HCT116 (cell line): ENCODE data around the gene MISP. TPM values are rescaled to one million over a fixed set of nuclear protein-coding genes. Genes with fewer than 3 reads are reported as not detected.
"Not testable (repeated sequence)": the region's sequence is repeated elsewhere in the genome, so short reads cannot be mapped to it uniquely, and the experiment has no call there.

Source experiments
- ATAC-seq: fragments of 200-7000 bp; cut with Tn5 transposase; 2 replicates; pipeline ENCODE4 v1.9.1; 2020; ENCODE audit warnings: mild to moderate bottlenecking, moderate library complexity
- Bru-seq: library from RNA; stranded (reverse); fragments of 400-500 nt; gene quantifications from one replicate; lab custom pipeline; 2021; lab: Mats Ljungman, UMichigan
- BruChase-seq, 2 experiments: library from RNA; stranded (reverse); fragments of 400-500 nt; gene quantifications; one replicate each; lab custom pipeline; 2021; lab: Mats Ljungman, UMichigan
- BruUV-seq: library from RNA; stranded (reverse); fragments of 400-500 nt; replicated peaks from 2 replicates; lab custom pipeline; 2021; lab: Mats Ljungman, UMichigan
- CTCF ChIA-PET: fragments of 300-600 bp; sonication (Branson Sonifier 250); formaldehyde crosslinking; loops from one replicate; lab custom pipeline; 2021; ENCODE audit warnings: antibody characterized with exemption; lab: Charles Lee
- POLR2A ChIA-PET: fragments of 300-600, 350-600 bp; sonication (Branson Sonifier 250); formaldehyde crosslinking; loops from one replicate; lab custom pipeline; 2021; ENCODE audit warnings: antibody characterized with exemption; lab: Charles Lee
- RAD21 ChIA-PET, 2 experiments: fragments of 300-600 bp; sonication (Branson Sonifier 250); formaldehyde crosslinking; loops; one replicate each; lab custom pipeline; 2023; ENCODE audit warnings: low total read pairs in 2 of 2; ENCODE audit not compliant: uncharacterized antibody in 2 of 2, unreplicated experiment in 2 of 2, low non-redundant PET in 1 of 2; lab: Charles Lee
- DNase-seq: peaks from one replicate; pipeline ENCODE4 v3.0.0-alpha.2; 2010; ENCODE audit warnings: low read depth, low spot score
- H2AFZ ChIP-seq: fragments of 200-600 bp; shearing (Covaris generic), sonication (generic); 2 replicates; pipeline ENCODE4 v1.6.1; 2017; ENCODE audit warnings: low read depth, mixed run types, mixed read lengths, antibody characterized with exemption, low read length; ENCODE audit not compliant: poor library complexity, severe bottlenecking
- H3K27ac ChIP-seq: 2 replicates; pipeline ENCODE4 v1.5.1; 2012; ENCODE audit warnings: low read depth, low read length
- H3K27me3 ChIP-seq: fragments of 200-600 bp; sonication (generic); 2 replicates; pipeline ENCODE4 v1.6.1; 2016; ENCODE audit warnings: mixed run types, low read length, mixed read lengths; ENCODE audit not compliant: insufficient read depth
- H3K36me3 ChIP-seq, 2 experiments: fragments of 200-500 bp in 1 of 2; fragments of 200-600 bp in 1 of 2; sonication (Bioruptor generic) in 1 of 2; sonication (generic) in 1 of 2; 2 replicates each; pipeline versions ENCODE4 v1.5.1 to v1.6.1; 2014 to 2016; ENCODE audit warnings: low read length in 2 of 2, inconsistent platforms in 1 of 2, mixed read lengths in 1 of 2, mixed run types in 1 of 2; ENCODE audit not compliant: insufficient read depth in 2 of 2, control insufficient read depth in 1 of 2
- H3K4me1 ChIP-seq, 2 experiments: fragments of 200-600 bp in 1 of 2; sonication (generic) in 1 of 2; 2 replicates each; pipeline versions ENCODE4 v1.5.1 to v1.6.1; 2012 to 2017; ENCODE audit warnings: low read length in 2 of 2, inconsistent platforms in 1 of 2, mild to moderate bottlenecking in 1 of 2, mixed read lengths in 1 of 2, mixed run types in 1 of 2, moderate library complexity in 1 of 2; ENCODE audit not compliant: insufficient read depth in 2 of 2, control insufficient read depth in 1 of 2
- H3K4me2 ChIP-seq: fragments of 200-600 bp; sonication (generic); 2 replicates; pipeline ENCODE4 v1.6.1; 2017; ENCODE audit warnings: mixed run types, low read length, mixed read lengths
- H3K4me3 ChIP-seq, 2 experiments: fragments of 200-600 bp in 1 of 2; sonication (generic) in 1 of 2; replicated peaks in 1 of 2; 2 replicates each; pipeline ENCODE4 v1.5.1; 2011 to 2016; ENCODE audit warnings: low read length in 2 of 2, control low read depth in 1 of 2, low read depth in 1 of 2, mild to moderate bottlenecking in 1 of 2, mixed read lengths in 1 of 2, mixed run types in 1 of 2
- H3K79me2 ChIP-seq: fragments of 200-600 bp; sonication (generic); 2 replicates; pipeline ENCODE4 v1.6.1; 2017; ENCODE audit warnings: mild to moderate bottlenecking, mixed run types, low read length, moderate library complexity, mixed read lengths; ENCODE audit not compliant: insufficient read depth
- H3K9ac ChIP-seq: fragments of 200-600 bp; sonication (generic); 2 replicates; pipeline ENCODE4 v1.6.1; 2016; ENCODE audit warnings: low read length, mixed read lengths
- H3K9me2 ChIP-seq: fragments of 200-600 bp; sonication (generic), shearing (Covaris generic); 2 replicates; pipeline ENCODE4 v1.6.1; 2017; ENCODE audit warnings: mixed run types, mild to moderate bottlenecking, moderate library complexity; ENCODE audit not compliant: insufficient read depth
- H3K9me3 ChIP-seq, 2 experiments: fragments of 200-500 bp in 1 of 2; fragments of 200-600 bp in 1 of 2; sonication (Bioruptor generic) in 1 of 2; sonication (generic) in 1 of 2; 2 replicates each; pipeline ENCODE4 v1.6.1; 2014 to 2017; ENCODE audit warnings: low read length in 2 of 2, mixed read lengths in 2 of 2, inconsistent platforms in 1 of 2, low read depth in 1 of 2, mild to moderate bottlenecking in 1 of 2, mixed run types in 1 of 2, moderate library complexity in 1 of 2; ENCODE audit not compliant: control insufficient read depth in 1 of 2, insufficient read depth in 1 of 2
- H4K20me1 ChIP-seq: fragments of 200-600 bp; sonication (generic), shearing (Covaris generic); 2 replicates; pipeline ENCODE4 v1.6.1; 2017; ENCODE audit warnings: mixed run types, mild to moderate bottlenecking, moderate library complexity; ENCODE audit not compliant: insufficient read depth
- POLR2AphosphoS5 ChIP-seq: IDR thresholded peaks from 2 replicates; pipeline ENCODE4 v1.6.1; 2011; ENCODE audit warnings: mild to moderate bottlenecking, low read depth, low read length, moderate library complexity
- intact Hi-C: fragments of 100-400 bp; cut with micrococcal nuclease; formaldehyde crosslinking; loops from 2 replicates; pipeline ENCODE4 v1.10.0; 2022
- long read RNA-seq: library from polyadenylated mRNA; unstranded; transcript quantifications from one replicate; pipeline ENCODE4 v2.0.0, GENCODE V29; 2021; ENCODE audit not compliant: unreplicated experiment
- polyA plus RNA-seq: library from polyadenylated mRNA; unstranded; fragments of >200 nt; gene quantifications from 2 replicates; pipeline ENCODE4 v1.2.1, GENCODE V29; 2012; ENCODE audit warnings: missing spikeins
- total RNA-seq: library from RNA; stranded (reverse); gene quantifications from one replicate; pipeline ENCODE4 v1.2.1, GENCODE V29; 2021; ENCODE audit not compliant: unreplicated experiment
- TF ChIP-seq, protein P1 (sequence below): IDR thresholded peaks from 2 replicates; pipeline ENCODE4 v1.6.1; 2012

MISP gene
- 38.2 TPM for total RNA-seq
- polyA plus RNA-seq = 30.6 and 31.5 TPM in 2 replicates
- Bru-seq, nascent RNA = percentile 59 among the genes with signal in this experiment
- percentile 70 among the genes with signal in this experiment for BruChase-seq, experiment 1, labeled RNA remaining after a 6-hour chase
- percentile 74 among the genes with signal in this experiment for BruChase-seq, experiment 2, labeled RNA remaining after a 2-hour chase
- long read RNA-seq, transcript MISP-201 (5 exons, 2,871 nt) = major isoform, 40 of 117 reads
- long read RNA-seq, partial matches to known transcripts = 73 of 117 reads
- long read RNA-seq, other reads (novel, unspliced or antisense) = 4 of 117 reads

DNA sequence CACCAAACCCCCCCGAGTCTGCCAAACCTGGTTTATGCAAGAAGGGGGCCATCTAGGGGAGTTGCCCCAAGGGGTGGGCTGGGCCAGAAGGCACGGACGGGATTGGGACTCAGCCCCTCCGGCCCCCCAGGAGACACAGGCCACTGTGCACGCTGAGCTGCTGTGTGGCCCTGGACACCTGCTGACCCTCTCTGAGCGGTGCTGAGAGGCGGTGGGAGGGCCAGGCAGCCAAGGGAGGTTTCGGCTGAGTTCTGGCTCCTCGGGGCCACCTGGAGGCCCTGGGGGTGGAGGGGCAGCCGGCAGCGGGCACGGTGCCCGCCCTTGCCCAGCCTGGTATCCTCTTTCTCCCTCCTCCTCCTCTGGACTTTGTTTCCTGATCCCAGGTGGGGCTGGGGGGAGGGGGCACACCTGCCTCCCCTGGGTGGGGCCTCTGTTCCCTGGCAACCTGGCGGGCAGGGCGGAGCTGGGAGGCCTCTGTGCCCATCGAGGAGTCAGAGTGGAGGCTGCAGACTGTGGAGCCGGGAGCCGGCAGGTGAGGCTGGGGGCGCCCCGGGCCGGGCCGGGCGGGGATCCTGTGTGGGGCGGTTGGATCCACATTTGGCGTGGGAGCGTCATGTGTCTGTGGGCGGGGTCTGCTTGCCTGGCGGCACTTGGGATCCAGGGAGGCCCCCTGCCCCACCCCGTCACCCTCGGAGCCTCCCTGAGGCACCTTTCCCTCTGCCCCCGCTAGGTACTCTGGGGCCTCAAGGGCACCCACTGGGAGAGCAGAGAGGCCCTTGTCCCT is at the start of gene MISP:
TSS of gene MISP (plus strand) at position 473 of the 784 bp plus-strand sequence. CDS start 5,835 bp downstream, outside the sequence.
- CTCF ChIA-PET = interaction anchor here (0.8 to 2.4 kb wide), 5 partner anchors 9 to 46 kb away, joined by 3 to 7 read pairs (median 4); no protein-coding TSS in a partner anchor
- H3K4me2 ChIP-seq = peak within 1 kb of the TSS; percentile 98
- POLR2A ChIA-PET = interaction anchor here (0.6 to 1.1 kb wide), 2 partner anchors 51 to 74 kb away, joined by 3 to 4 read pairs; no protein-coding TSS in a partner anchor
- peaks cover 33 to 45% of the 10 kb centered on the region in 2 experiments for H3K4me1 ChIP-seq
- RAD21 ChIA-PET = no interaction called here
- H2AFZ ChIP-seq = no peak within 1 kb of the TSS
- intact Hi-C loops = no loop called here
- peak; percentile 69 for TF ChIP-seq POLR2AphosphoS5
- TF ChIP-seq, protein P1, sequence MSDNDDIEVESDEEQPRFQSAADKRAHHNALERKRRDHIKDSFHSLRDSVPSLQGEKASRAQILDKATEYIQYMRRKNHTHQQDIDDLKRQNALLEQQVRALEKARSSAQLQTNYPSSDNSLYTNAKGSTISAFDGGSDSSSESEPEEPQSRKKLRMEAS = no peak
- TF ChIP-seq, all 23 proteins: peak for 1
- DNase-seq (no peak), ATAC-seq (peak; percentile 59)
- Histone ChIP-seq H3K27ac (peak within 1 kb of the TSS; percentile 83), H3K9me3 (peaks cover 0 to 3% of the 10 kb centered on the region in 2 experiments; a peak in 2 of 4 replicates), H3K36me3 (0 out of 4 replicates have a peak, but pooled peaks cover 0 to 4% of the 10 kb centered on the region in 2 experiments), H3K27me3 (no peaks in the 10 kb centered on the region), H3K9ac (peak within 1 kb of the TSS; percentile 86), H3K4me3 (peak within 1 kb of the TSS; percentile 60 to 74), H4K20me1 (no peaks in the 10 kb centered on the region), H3K9me2 (no peaks in the 10 kb centered on the region), H3K79me2 (peaks cover 29% of the 10 kb centered on the region)
- BruUV-seq = no TSS peak

DNA sequence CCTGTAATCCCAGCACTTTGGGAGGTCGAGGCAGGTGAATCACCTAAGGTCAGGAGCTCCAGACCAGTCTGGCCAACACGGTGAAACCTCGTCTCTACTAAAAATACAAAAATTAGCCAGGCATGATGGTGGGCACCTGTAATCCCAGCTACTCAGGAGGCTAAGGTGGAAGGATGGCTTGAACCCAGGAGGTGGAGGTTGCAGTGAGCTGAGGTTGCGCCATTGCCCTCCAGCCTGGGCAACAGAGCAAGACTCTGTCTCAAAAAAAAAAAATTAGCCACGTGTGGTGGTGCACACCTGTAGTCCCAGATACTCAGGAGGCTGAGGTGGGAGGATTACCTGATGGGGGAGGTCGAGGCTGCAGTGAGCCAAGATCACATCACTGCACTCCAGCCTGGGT is 48.1 kb upstream of the MISP start:
- H3K27ac ChIP-seq, ATAC-seq, H2AFZ ChIP-seq, CTCF ChIA-PET, H3K27me3 ChIP-seq, DNase-seq, H3K36me3 ChIP-seq, H3K79me2 ChIP-seq, H3K9ac ChIP-seq, H3K9me3 ChIP-seq, H4K20me1 ChIP-seq, BruUV-seq, H3K9me2 ChIP-seq: not testable (repeated sequence)
- ChIA-PET POLR2A (interaction anchor here (0.5 to 2.3 kb wide), 2 partner anchors 24 to 99 kb away, joined by 4 to 10 read pairs; no protein-coding TSS in a partner anchor), RAD21 (interaction anchor here in 1 of 2 experiments (0.8 kb wide), 1 partner anchor 33 kb away, joined by 3 read pairs; no protein-coding TSS in a partner anchor)
- Histone ChIP-seq H3K4me3 (peak overlapping the region; percentile 46 to 54; a peak in 3 of 4 replicates), H3K4me2 (peak overlapping the region; percentile 71), H3K4me1 (peaks cover 10 to 19% of the 10 kb centered on the region in 2 experiments; a peak in 3 of 4 replicates)
- intact Hi-C loops = loop anchor here (1.0 kb wide), 1 partner anchor 23 kb away; no protein-coding TSS in a partner anchor
